GM19324 (cell line): Measurements from ENCODE around the gene POF1B.
"Not testable (repeated sequence)": the region's sequence is repeated elsewhere in the genome, so short reads cannot be mapped to it uniquely, and the experiment has no call there.

Source experiments
- ATAC-seq: cut with Tn5 transposase; IDR thresholded peaks from one replicate; pipeline ENCODE4 v1.9.1; 2021; ENCODE audit warnings: mild to moderate bottlenecking, moderate library complexity; ENCODE audit not compliant: unreplicated experiment, low FRiP score

Gene POF1B, protein sequence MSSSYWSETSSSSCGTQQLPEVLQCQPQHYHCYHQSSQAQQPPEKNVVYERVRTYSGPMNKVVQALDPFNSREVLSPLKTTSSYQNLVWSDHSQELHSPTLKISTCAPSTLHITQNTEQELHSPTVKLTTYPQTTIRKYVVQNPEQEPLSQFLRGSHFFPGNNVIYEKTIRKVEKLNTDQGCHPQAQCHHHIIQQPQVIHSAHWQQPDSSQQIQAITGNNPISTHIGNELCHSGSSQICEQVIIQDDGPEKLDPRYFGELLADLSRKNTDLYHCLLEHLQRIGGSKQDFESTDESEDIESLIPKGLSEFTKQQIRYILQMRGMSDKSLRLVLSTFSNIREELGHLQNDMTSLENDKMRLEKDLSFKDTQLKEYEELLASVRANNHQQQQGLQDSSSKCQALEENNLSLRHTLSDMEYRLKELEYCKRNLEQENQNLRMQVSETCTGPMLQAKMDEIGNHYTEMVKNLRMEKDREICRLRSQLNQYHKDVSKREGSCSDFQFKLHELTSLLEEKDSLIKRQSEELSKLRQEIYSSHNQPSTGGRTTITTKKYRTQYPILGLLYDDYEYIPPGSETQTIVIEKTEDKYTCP

DNA sequence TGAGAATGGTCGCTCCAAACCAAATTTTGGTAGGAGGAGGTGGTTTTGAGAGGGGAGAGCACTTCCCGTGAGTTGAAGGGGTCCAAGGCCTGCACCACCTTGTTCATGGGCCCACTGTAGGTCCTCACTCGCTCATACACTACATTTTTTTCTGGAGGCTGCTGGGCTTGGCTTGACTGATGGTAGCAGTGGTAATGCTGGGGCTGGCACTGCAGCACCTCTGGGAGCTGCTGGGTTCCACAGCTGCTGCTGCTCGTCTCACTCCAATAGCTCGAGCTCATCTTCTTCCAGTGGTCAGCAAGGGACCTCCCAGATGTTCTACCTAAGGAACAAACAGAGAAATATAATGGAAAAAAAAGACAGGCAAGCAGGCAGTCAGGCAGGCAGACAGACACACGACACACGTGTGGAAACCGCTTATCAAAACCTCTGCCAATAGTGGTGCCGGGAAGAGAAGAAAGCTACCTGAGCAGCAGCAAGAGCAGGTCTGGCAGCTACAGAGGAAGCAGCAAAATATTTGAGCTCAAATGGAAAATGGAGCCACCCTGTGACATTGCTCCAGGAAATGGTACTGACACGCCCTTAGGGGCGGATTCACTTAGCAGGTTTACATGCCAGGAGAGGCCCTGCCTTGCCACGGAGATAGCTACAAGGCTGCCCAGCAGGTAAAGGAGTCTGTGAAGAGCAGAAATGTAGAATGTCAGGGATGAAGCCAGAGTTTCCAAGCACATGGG is at the start of gene POF1B:
POF1B (minus strand) TSS at position 492 of the 734 bp plus-strand sequence; CDS start at position 281, 211 bp downstream.
- ATAC-seq = peak; percentile 80

DNA sequence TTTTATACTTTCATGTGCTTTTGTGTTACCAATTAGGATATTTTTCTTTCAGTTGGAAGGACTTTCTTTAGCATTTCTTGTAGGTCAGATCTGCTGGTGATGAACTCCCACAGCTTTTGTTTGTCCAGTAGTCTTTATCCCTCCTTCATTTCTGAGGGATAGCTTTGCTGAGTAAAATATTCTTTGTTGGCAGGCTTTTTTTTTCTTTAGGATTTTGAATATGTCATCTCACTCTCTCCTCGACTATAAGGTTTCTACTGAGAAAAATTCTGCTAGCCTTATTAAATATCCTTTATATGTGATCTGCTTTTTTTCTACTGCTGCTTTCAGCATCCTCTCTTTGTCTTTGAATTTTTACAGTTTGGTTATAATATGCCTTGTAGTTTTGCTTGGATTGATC is 49.6 kb upstream of the POF1B start:
- no peak for ATAC-seq

DNA sequence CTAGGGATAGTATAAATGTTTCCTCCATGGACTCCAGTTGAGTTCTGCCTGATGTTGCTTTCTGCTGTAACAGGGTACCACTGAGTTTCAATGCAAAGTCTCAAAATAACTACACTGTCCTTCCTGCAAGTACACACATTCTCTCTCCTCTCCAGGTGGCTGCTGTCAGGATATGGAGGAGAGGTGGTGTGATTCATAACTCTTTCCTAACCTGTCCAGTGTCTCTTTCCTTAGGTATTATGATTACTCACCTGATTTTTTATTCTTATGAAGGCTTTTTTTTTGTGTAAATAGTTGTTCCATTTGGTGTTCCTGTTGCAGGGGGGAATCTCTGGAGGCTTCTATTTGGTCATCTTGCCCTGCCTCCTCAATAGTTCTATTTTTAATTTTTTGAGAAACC is 39.8 kb upstream of the POF1B start:
- ATAC-seq = no peak

DNA sequence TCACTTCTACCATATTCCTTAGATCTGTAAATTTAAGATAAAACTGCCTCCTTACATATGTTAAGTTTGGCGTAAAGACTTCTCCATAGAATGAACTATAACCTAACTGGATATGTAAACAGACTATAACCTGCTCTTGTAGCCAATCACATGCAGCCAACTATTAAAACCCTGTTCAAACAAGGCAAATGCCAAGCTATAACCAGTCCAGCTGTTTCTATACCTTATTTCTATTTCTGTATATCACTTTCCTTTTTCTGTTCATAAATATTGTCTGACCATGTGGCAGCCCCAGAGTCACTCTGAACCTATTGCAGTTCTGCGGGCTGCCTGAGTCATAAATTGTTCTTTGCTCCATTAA is 12.4 kb upstream of the POF1B start:
- no peak for ATAC-seq

DNA sequence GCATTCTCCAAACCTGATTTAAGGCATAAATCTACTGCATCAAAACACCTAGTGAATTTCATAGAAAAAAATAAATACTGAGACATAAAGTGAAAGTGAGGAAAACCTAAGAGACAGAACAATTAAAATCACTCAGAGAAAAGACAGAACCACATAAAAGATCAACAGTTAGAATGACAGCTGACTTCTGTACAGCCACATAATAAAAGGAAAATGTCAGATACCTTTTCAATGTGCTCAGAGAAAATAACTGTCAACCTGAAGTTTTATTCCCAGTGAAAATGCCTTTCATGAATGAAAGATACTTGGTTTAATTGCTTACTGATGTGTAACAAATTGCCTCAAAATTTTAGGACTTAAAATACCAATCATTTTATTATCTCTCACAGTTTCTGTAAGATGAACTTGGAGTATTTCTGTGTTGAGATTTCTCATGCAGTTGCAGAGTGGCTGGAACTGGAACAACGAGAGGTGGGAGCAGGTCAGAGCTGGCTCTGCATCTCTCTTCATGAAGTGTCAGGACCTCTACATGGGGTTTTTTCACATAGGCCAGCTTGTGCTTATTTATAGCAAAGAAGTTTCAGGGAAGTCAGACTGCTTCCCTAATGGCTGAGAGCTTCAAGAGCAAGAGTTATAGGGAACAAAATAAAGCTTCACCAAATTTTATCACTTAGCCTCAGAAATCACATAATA is 11.9 kb upstream of the POF1B start:
- no peak for ATAC-seq

DNA sequence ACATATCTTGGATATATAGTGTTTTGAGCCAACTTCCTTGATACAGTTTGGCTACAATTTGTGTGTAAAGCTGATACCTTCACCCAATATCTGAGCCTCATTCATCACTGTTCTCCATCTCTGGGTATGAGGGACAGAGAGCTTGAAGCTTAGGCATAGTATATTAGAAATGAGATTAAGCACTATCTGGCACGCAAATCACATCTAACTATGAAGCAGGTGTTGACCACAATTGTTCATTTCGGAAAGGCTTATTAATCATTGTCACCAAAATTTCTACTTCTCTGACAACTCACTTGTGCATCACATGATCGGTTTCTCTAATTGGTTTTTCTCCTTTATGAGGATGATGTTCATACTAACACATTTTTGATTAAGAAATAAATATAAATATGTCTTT is 2.1 kb upstream of the POF1B start:
- ATAC-seq = no peak

DNA sequence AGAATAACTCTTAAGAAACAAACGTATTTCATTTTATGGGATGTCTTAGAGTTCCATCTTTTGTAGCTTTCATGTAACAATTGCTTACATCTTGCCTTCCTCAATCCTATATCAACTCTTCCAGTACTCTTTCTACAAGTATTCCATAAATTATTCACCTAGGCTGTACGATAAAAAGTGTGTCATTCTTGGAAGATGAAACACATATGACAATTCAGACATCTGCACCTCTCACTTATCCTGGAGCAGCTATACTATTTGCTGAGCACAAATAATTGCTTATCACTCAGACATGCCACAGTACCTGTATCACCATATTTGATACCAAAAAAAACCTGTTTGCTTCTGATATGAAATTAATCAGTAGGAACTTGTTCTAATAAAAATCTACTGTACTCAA is 1.0 kb downstream of the POF1B start:
- ATAC-seq = peak; percentile 16

DNA sequence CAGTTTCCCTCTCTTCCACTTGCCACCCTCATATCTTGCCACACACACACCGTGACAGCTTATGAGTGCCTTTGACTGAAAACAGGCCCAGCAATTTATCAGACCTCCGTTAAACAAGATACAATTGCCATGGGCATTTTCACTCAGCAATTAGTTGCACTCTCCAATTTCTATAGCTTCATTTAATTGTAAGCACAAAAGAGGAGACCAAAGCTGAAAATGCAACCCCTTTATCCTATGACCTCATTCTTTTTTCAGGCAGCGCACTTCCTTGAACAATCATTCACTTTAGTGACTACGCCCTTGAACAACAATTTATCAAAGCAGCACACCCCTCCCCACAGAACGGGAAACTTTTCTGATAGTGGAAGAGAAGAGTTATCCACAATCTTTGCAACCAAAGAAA is 4.1 kb downstream of the POF1B start:
- no peak for ATAC-seq

DNA sequence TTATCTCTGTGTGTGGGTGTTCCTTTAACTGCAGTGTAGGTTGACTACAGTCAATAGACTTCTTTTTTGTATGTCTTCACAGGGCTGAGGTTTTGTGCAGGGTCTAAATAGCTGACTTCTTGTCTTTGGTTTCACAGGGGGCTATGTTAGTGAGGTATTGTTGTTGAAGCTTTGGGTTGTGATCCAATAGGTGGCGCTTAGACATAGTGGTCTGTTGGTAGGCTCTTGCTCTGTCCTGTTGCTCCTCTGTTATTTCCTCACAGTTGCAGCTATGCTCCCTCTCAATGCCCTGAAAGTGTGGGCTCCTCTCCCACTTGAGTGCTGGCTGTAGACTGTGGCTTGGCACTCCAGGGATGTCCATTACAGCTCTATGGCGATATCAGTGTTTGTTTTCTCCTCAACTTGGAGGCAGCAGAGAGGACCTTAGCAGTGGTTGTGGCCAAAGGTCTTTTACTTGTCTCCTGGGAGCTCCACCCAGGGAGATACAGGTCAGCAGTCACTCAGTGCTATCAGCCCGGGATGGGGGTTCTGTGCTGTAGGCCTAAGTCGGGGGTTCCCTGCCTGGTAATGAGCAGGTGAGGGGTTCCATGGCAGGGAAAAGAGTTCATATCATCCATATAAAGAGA is 14.0 kb downstream of the POF1B start:
- ATAC-seq = no peak

DNA sequence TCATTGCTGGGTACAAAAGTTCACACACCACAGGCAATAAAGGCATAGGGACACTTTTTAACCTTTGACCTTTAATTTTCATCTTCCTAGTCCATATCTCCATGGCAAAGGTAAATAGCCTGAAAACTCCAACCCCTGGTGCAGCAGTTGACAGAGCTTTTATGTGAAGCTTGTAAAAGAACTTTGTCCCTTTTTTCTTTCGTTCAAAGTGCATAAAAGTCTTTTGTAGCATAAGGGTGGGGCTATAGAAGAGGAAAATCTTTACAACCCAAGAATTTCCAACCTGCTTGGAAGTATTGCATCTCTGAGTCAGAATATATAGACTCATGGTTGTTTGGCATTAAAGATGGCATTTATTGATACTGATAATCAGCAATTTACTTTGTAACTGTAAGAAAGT is 20.4 kb downstream of the POF1B start:
- ATAC-seq = no peak

DNA sequence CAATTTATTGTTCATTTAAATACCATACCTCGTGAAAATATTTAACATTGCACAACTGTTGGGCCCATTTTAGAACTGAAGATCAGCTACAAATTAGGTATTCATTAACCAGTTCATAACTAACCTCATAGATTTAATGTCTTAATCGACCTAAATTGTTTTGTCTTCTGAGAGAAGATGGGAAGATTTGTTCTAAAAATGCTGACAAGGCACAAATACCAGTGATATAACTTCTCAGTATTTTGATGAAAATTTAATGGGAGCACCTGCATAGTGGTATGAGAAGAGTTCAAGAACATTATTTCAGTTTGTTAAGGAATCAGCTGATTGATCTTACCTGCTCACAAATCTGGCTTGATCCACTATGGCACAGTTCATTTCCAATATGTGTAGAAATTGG is 33.9 kb downstream of the POF1B start:
- ATAC-seq = no peak

DNA sequence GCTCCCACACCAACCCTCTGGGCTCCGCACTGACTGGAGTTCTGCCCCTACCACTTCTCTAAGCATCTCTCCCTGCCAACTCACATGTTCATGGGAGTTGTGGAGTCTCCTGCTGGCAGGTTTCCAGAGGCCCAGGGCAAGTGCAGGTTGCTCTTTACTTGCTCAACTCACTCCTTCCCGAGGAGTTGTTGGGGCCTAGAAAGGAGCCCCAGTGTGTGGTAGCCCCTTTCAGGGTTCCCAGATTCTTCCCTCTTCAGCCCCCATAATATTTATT is 52.5 kb downstream of the POF1B start:
- ATAC-seq = no peak

DNA sequence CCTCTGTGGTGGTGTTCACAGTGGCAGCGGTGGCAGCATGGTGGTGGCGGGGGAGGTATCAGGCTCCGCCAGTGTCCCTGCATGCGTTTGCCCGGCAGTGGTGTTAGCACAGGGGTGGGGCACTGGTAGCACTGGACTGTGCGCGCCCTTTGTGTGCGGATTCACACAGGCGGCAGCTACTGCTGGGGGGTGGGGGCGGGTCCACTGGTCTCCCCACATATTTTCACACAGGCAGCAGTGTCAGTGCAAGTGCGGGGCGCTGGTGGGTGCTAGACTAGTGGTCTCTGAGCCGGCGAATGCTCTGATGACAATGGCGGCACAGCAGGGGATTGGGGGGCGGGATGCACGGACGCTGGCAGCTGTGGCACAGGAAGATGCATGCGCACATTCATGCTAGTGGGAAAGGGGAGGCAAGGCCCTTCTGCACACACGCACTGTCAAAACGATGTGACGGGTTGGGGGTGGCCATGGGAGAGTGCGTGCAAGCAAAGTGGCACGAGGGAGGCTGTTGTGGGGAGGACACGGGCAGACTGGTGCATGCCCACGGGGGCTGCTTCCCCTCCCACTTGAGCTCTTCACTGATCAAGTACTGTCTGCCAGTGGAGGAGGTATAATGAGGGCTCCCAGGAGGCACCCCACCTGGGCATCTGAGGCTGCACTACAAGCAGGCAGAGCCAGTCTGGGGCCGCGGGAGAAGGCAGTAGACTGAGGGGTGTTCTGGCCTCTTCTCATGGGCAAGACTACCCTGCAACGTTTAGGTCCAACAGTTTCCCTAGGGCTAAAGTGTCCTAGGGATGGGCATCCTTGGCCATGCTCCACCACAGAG is 53.0 kb downstream of the POF1B start:
- ATAC-seq = no peak

DNA sequence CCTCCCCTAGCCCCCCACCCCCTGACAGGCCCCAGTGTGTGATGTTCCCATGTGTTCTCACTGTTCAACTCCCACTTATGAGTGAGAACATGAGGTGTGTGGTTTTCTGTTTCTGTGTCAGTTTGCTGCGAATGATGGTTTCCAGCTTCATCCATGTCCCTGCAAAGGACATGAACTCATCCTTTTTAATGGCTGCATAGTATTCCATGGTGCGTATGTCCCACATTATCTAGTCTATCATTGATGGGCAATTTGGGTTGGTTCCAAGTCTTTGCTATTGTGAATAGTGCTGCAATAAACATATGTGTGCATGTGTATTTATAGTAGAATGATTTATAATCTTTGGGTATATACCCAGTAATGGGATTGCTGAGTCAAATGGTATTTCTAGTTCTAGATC is 68.1 kb downstream of the POF1B start:
- not testable (repeated sequence) for ATAC-seq

DNA sequence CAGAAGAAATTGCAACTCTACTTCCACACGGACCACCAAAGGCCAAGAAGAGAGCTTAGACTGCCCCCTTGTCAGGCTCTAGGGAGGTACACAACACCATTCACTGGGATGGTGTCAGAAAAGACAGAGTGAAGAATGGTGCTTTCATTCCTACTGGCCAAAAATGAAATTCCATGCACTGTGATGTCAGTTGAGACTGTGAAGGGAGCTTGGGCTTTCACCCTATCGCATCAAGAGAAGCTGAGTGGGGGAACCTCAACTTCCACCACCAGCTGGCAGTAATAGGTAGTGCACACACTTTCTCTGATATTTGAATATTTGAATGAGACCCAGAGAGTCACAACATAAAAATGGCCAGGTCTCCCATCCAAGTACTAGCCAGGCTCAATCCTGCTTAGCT is 69.7 kb downstream of the POF1B start:
- no peak for ATAC-seq

DNA sequence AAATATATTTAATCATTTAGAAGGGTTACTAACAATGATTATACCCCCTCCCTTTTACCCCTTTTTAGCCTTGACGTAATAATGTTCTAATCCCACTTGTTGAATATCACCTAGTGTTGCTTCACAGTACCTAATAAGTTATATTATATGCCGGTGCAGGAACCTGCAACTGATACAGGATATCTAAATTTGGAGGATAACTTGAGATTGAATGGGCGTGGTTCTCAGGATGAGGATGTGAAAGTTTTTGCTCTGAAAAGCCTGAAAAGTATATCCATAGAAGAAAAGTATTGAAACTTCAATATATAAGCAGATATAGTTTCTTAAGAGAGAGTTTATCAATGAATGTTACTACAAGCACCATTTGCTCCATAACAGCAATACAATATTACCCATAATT is 75.9 kb downstream of the POF1B start:
- ATAC-seq = peak; percentile 63

DNA sequence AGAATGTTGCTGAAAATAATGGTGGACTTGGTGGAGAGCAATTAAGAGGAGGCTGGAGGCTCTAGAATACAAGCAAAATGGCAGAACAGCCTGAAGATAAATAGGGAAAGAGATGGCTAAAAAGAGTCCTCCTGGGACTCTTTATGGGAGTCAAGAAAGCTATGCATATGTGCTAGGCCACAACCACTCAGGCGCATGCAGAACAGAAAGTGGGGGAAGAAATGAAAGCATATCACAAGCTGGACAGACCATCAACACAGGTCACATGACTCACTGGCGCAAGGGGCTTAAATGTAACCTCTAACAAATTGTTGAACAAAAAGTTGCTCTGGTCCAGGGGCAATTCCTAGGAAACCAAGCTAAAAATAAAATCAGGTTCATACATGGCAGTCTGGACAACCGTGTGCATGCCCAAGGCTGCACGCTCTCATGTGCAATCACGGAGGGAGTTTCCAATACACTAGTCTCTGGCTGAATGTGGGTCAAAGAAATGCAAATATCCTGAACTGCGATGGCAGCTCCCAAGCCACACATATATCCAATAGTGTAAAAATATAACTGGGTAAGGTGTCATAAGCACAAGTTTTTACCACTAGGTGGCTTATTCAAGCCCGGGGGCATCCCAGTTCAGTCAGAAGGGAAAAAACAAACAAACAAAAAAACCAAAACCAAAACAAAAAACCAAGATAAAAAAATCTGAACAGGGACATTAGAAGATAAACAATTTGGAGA is 90.3 kb downstream of the POF1B start:
- no peak for ATAC-seq

DNA sequence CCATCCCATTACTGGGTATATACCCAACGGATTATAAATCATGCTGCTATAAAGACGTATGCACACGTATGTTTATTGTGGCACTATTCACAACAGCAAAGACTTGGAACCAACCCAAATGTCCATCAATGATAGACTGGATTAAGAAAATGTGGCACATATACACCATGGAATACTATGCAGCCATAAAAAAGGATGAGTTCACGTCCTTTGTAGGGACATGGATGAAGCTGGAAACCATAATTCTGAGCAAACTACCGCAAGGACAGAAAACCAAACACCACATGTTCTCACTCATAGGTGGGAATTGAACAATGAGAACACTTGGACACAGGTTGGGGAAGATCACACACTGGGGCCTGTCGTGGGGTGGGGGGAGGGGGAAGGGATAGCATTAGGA is 94.2 kb downstream of the POF1B start:
- ATAC-seq = not testable (repeated sequence)

DNA sequence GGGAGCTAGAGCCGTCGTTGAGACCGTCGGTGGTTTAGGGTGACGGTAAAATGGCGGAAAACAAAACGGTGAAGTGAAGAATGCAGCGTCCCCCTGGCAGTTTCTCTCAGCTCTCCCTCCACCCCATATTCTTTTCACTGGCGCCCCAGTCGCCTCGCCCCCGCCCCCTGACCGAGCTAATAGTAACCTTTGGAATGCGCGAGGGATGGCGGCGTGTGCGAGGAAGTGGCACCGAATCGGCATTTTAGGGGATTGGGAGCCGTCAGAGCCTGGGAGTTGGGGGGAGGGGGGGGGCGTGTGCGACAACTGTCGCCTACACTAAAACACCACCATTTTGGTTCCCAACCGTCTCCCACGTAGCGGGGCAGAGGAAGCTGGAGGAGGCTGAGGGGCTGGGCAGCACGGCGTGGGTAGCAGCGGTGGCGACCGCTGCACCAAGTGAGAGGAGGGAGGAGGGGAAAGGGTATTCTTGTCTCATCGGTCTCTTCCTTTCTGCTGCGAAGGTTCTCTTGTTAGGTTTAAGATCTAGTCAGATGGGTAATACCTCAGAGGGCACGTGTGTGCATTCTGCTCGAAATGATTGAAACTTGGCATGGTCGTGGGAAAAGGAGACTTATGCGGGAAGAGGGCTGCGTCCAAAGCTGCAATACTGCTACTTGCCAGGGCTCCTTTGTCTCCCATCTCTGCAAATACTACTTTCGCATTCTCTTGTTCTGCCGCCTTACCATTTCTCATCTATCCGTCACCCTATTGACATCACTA is 134.8 kb downstream of the POF1B start:
- peak; percentile 41 for ATAC-seq
